22Rv1 (cell line): ENCODE measurements around the gene ASB15.
A peak's percentile ranks its signal among the peaks of the same experiment; 100 is the strongest.

Source experiments
- H3K27ac ChIP-seq: fragments of 450-650 bp; 2 replicates; pipeline ENCODE4 v1.5.1; 2017
- CTCF ChIP-seq: fragments of 450-650 bp; IDR thresholded peaks from 2 replicates; pipeline ENCODE4 v1.5.1; 2017; ENCODE audit warnings: mild to moderate bottlenecking
- ZFX ChIP-seq: fragments of 450-650 bp; IDR thresholded peaks from 2 replicates; pipeline ENCODE4 v1.6.1; 2017; ENCODE audit warnings: antibody characterized with exemption, borderline replicate concordance

The ASB15 gene

DNA sequence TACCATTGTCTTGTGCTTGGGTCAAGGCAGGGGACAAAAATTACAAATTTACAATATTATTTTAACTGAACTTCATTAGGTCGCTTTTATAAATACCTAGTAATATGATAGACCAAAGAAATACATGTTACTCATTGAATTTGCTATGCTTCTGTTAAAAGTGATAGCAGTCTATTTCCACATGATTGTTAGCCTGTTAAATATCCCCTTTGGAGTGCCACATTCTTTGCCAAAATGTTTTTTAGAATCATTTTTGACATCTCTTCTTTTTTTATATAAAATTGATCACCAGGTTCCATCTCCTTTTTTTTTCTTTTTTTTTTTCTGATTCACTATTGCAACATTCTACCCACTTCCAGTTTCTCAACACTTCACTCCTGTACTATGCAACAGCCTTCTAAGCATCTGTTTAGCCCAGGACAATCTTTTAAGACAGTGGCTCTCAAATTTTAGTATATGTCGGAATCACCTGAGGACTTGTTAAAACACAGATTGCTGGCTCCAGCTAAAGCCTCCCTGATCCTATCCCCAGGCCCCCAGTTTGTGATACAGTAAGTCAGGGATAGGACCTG lies 27.6 kb upstream of the ASB15 start:
- H3K27ac ChIP-seq = no peak overlapping the region
- TF ChIP-seq CTCF = no peak
- TF ChIP-seq ZFX = no peak

DNA sequence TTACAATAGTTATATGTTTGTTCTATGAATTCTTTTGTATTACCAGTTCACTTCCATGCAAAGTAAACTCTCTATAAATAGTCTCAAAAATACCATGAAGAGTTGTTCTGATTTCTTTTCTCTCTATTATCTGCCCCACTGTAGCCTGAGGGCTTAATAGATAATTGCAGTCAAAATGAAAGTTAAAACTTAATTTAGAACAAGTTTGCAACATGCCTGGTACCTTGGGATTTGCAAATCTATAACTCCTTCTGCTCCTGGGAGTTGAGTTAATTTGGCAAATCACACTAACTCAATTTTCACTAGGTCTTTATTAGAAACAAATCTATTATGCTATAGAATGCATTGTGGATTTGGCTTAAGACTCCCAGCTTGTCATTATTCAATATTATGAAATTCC lies 22.2 kb upstream of the ASB15 start:
- no peak overlapping the region for H3K27ac ChIP-seq
- TF ChIP-seq CTCF (no peak), ZFX (no peak)

GRCh38 chr7:123580406-123581161 lies 21.0 kb upstream of the ASB15 start:
- H3K27ac ChIP-seq = no peak overlapping the region
- TF ChIP-seq CTCF (peak; percentile 99), ZFX (no peak)

DNA sequence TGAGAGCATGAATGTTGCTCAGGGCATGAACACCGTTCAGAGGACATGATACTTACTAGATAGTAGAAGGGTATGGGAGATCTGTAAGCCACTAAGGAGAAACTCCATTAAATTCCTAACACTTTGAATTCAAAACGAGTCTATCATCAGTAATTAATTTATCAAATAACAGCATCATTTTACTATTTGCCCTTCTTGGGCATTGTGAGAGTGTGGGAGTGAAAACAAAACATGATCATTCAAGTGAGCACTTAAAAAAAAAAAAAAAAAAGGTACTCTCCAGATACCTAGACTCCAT lies 20.5 kb upstream of the ASB15 start:
- no peak overlapping the region for H3K27ac ChIP-seq
- TF ChIP-seq CTCF (peak; percentile 81), ZFX (no peak)

DNA sequence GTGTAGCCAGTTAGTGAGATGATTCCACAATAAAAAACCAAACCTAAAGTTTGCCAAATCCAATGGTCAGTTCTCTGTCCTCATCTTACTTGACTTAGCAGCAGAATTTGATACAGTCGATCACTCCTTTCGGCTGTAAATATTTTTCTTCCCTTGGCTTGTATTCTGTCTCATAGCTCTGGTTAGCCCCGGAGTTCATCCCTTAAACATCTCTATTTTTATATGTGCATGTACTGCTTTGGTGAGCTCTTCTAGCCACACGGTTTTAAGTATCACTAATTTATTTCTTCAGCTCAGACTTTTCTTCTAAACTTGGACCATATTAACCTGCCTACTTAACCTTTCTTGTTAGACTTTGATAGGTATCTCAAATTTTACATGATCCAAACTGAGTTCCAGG lies 17.8 kb upstream of the ASB15 start:
- no peak for TF ChIP-seq CTCF
- no peak for TF ChIP-seq ZFX
- H3K27ac ChIP-seq = no peak overlapping the region

- H3K27ac ChIP-seq = no peak overlapping the region
- TF ChIP-seq ZFX (no peak), CTCF (no peak)
These were observed 13.2 kb upstream of the ASB15 start for GRCh38 chr7:123588376-123588775.

DNA sequence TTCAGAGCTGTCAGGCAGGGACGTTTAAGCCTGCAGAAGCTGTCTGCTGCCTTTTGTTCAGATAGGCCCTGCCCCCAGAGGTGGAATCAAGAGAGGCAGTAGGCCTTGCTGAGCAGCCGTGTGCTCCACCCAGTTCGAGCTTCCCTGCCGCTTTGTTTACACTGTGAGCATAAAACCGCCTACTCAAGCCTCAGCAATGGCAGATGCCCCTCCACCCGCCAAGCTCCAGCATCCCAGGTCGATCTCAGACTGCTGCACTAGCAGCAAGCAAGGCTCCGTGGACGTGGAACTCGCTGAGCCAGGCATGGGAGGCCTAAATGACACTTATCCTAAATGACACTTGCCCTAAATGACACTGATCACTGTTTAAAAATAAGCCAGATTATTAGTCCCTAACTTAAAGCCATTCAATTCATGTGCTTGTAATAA lies 6.8 kb upstream of the ASB15 start:
- H3K27ac ChIP-seq = peak overlapping the region; percentile 8; the same call in 1 of the 2 replicates
- no peak for TF ChIP-seq ZFX
- peak; percentile 29 for TF ChIP-seq CTCF
